Measurements from ENCODE around the gene HIGD1A. TPM values are rescaled to one million over a fixed set of nuclear protein-coding genes. Genes with fewer than 3 reads are reported as not detected.

The HIGD1A gene
- total and polyA plus RNA-seq, 4 donors = 76.1 to 148 (median 86.1) TPM

- Histone ChIP-seq H3K27ac (ENCODE audit: low read depth in 1 of 2, low read length in 1 of 2) (no peak overlapping the region), H3K9ac (ENCODE audit: insufficient read depth in 1 of 2, low read length in 2 of 2) (no peak overlapping the region), H3K4me3 (no peak overlapping the region), H3K27me3 (ENCODE audit: control insufficient read depth in 3 of 3, insufficient read depth in 3 of 3, low read length in 2 of 3) (no peaks in the 10 kb centered on the region), H3K9me3 (ENCODE audit: control insufficient read depth in 4 of 4, insufficient read depth in 3 of 4, low read length in 3 of 4) (no peaks in the 10 kb centered on the region), H3K36me3 (ENCODE audit: control insufficient read depth in 4 of 4, insufficient read depth in 4 of 4, low read length in 4 of 4) (no peaks in the 10 kb centered on the region), H3K4me1 (ENCODE audit: control insufficient read depth in 5 of 5, insufficient read depth in 5 of 5, low read length in 5 of 5) (peaks cover 0 to 3% (median 0%) of the 10 kb centered on the region in 5 donors)
- whole genome bisulfite sequencing, 2 donors = 89 to 93% methylated on average over 13 of the region's 13 CpGs
- no peak for ATAC-seq (ENCODE audit: insufficient read depth, low FRiP score)
- no peak for TF ChIP-seq CTCF (IDR thresholded peaks at IDR 0.05; ENCODE audit: control extremely low read depth, extremely low read depth)
- DNase-seq = peak in 1 of 3 donors; percentile 7
Measured at GRCh38 chr3:42733501-42734262, 70.6 kb downstream of the HIGD1A start.

Small RNAs within 50 kb of the gene (small RNA-seq; reads per million reads assigned to genes)
- not detected for gene CCDC13 (ENCODE audit: low replicate concordance)

Other genes with a start within 250 kb of the HIGD1A start
- 10 to 100 TPM; 35.1 to 61.4 TPM for gene SEC22C, start 222.5 kb downstream of the HIGD1A start, total RNA-seq
- 10 to 100 TPM; 23.3 to 34.8 TPM for gene SEC22C, start 222.5 kb downstream of the HIGD1A start, polyA plus RNA-seq
- gene SS18L2, start 213.6 kb downstream of the HIGD1A start, total RNA-seq = 10 to 100 TPM; 14.0 to 20.3 TPM
- gene SS18L2, start 213.6 kb downstream of the HIGD1A start, polyA plus RNA-seq = 10 to 100 TPM; 30.3 to 65.7 TPM
- gene NKTR, start 203.8 kb downstream of the HIGD1A start, total RNA-seq = 100 to 1,000 TPM in 1 of 2 donors, 10 to 100 TPM in 1; 67.7 to 291 TPM
- 10 to 100 TPM; 15.3 to 38.1 TPM for gene NKTR, start 203.8 kb downstream of the HIGD1A start, polyA plus RNA-seq
- gene ZBTB47, start 150.8 kb downstream of the HIGD1A start, total RNA-seq = 10 to 100 TPM in 1 of 2 donors, 1 to 10 TPM in 1; 8.6 to 34.1 TPM
- gene ZBTB47, start 150.8 kb downstream of the HIGD1A start, polyA plus RNA-seq = 10 to 100 TPM; 12.0 to 19.6 TPM
- not detected for gene KLHL40, start 119.0 kb downstream of the HIGD1A start, total RNA-seq
- gene KLHL40, start 119.0 kb downstream of the HIGD1A start, polyA plus RNA-seq = under 1 TPM in 1 of 2 donors, not detected in 1; 0.05 TPM
- 1 to 10 TPM in 1 of 2 donors, under 1 TPM in 1; 0.65 to 2.7 TPM for gene HHATL, start 101.7 kb downstream of the HIGD1A start, total RNA-seq
- under 1 TPM; 0.39 to 0.60 TPM for gene HHATL, start 101.7 kb downstream of the HIGD1A start, polyA plus RNA-seq
- 1 to 10 TPM; 4.4 to 7.6 TPM for gene CCDC13, start 31.2 kb downstream of the HIGD1A start, total RNA-seq
- 1 to 10 TPM; 1.9 to 2.0 TPM for gene CCDC13, start 31.2 kb downstream of the HIGD1A start, polyA plus RNA-seq
- 1 to 10 TPM; 5.5 to 5.7 TPM for gene ACKR2, start 5.0 kb upstream of the HIGD1A start, total RNA-seq
- 1 to 10 TPM; 1.1 to 1.5 TPM for gene ACKR2, start 5.0 kb upstream of the HIGD1A start, polyA plus RNA-seq
- gene CYP8B1, start 71.4 kb upstream of the HIGD1A start, total RNA-seq = under 1 TPM in 1 of 2 donors, not detected in 1; 0.09 TPM
- under 1 TPM in 1 of 2 donors, not detected in 1; 0.01 TPM for gene CYP8B1, start 71.4 kb upstream of the HIGD1A start, polyA plus RNA-seq
- gene ZNF662, start 101.7 kb upstream of the HIGD1A start, total RNA-seq = 10 to 100 TPM in 1 of 2 donors, 1 to 10 TPM in 1; 8.7 to 22.7 TPM
- gene ZNF662, start 101.7 kb upstream of the HIGD1A start, polyA plus RNA-seq = 1 to 10 TPM in 1 of 2 donors, under 1 TPM in 1; 0.85 to 4.1 TPM
- gene GASK1A, start 174.8 kb upstream of the HIGD1A start, total RNA-seq = 10 to 100 TPM in 1 of 2 donors, 1 to 10 TPM in 1; 8.2 to 16.1 TPM
- 1 to 10 TPM; 1.5 to 1.9 TPM for gene GASK1A, start 174.8 kb upstream of the HIGD1A start, polyA plus RNA-seq